ENCODE results near the gene ENAM.
"Not testable (repeated sequence)": the region's sequence is repeated elsewhere in the genome, so short reads cannot be mapped to it uniquely, and the experiment has no call there.

The ENAM gene

DNA sequence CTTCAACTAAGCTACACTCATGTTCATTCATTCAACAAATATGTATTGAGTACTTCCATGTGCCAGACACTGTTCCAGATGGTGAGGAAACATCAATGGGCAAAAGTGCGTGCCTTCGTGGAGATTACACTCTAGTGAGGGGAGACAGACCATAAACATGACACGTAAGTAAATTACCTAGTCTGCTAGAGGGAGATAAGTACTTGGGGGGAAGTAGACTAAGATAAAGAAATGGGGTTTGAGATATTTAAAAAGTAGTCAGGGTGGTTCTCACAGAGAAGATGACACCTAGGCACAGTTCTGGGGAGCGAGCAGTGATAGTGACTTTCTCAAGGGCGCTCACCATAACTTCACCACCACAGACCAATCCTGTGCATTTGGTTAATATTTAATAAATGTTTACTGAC is 26.1 kb downstream of the ENAM start:
- Mint-ChIP-seq H3K4me3 (no peak overlapping the region), H3K27me3 (no peaks in the 10 kb centered on the region), H3K36me3 (no peaks in the 10 kb centered on the region), H3K27ac (no peak overlapping the region), H3K4me1 (no peaks in the 10 kb centered on the region), H3K9me3 (no peaks in the 10 kb centered on the region)

DNA sequence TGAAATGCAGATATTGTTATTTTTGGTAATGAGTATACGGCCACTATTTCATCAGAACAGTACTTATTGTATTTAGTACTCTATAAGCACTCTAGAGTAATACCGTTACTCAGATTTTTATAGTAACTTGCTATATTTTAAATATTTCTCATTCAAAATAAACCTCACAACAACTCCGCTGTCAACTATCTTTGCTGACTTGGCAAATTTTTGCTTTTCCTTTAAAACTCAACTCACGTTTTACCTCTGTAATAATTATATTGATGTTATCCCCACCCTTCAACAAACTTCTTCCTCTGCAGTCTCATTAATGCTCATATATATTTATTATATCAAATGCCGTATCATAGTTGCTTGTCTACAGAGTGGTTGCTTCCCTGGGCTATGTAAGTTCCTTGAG is 28.8 kb downstream of the ENAM start:
- no peak overlapping the region for H3K27ac Mint-ChIP-seq
- H3K27me3 Mint-ChIP-seq = no peaks in the 10 kb centered on the region
- no peaks in the 10 kb centered on the region for H3K9me3 Mint-ChIP-seq
- no peak overlapping the region for H3K4me3 Mint-ChIP-seq
- peaks cover 4% of the 10 kb centered on the region for H3K4me1 Mint-ChIP-seq
- no peaks in the 10 kb centered on the region for H3K36me3 Mint-ChIP-seq

DNA sequence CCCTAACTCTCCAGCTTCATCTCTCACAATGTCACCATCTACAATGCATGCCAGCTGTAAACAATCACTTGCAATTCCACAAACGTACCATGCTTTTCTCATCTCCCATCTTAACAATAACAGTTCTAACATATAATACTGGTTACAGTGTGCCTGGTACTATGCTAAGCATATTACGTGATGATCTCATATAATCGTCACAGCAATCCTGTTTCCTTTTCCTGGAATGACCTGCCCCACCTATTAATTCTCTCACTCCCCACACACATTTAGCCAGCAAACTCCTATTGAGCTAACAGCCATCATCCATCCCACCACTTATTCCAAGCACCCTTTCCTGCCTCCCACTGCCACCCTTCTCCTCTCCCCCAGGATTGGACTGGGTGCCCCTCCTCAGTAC is 29.9 kb downstream of the ENAM start:
- Mint-ChIP-seq H3K4me1 (peaks cover 4% of the 10 kb centered on the region), H3K27ac (no peak overlapping the region), H3K9me3 (no peaks in the 10 kb centered on the region), H3K27me3 (no peaks in the 10 kb centered on the region), H3K4me3 (no peak overlapping the region), H3K36me3 (no peaks in the 10 kb centered on the region)

DNA sequence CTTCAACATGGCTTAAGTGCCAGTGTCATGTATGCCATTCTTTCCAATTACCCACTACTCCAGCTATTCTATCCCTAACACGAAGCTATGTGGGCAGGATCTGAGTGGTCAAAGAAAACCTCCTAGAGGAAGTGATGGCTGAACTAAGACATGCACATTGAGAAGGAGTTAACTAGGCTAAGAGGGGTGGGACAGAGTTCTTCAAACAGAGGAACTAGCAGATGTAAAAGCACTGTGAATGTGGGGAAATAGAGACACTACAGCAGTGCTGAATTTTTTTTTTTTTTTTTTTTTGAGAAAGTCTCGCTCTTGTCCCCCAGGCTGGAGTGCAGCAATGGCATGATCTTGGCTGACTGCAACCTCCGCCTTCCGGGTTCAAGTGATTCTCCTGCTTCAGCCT is 31.6 kb downstream of the ENAM start:
- Mint-ChIP-seq H3K9me3 (no peaks in the 10 kb centered on the region), H3K27ac (no peak overlapping the region), H3K36me3 (no peaks in the 10 kb centered on the region), H3K27me3 (no peaks in the 10 kb centered on the region), H3K4me1 (peaks cover 4% of the 10 kb centered on the region), H3K4me3 (no peak overlapping the region)

DNA sequence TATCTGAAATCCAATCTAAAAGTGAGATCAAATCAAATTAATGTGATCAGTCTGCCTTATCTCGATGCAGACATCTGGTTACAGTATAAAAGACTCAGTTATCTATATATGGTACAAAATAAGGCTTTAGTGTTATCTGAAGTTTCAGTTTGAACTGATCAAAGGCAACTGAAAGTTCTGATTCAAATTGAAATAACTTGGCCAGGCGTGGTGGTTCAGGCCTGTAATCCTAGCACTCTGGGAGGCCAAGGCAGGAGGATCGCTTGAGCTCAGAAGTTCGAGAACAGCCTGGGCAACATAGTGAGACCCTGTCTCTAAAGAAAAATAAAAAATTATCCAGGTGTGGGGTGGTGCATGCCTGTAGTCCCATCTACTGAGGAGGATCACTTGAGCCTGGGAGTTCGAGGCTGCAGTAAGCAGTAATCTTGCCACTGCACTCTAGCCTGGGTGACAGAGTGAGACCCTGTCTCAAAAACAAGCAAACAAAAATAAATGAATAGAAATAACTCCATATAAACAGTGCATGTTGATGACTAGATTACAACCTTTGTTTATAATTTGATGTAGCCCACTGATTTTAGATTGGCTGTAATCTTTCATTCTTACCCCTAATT is 32.9 kb downstream of the ENAM start:
- not testable (repeated sequence) for H3K27ac Mint-ChIP-seq, H3K27me3 Mint-ChIP-seq, H3K4me3 Mint-ChIP-seq, H3K4me1 Mint-ChIP-seq, H3K36me3 Mint-ChIP-seq, H3K9me3 Mint-ChIP-seq

DNA sequence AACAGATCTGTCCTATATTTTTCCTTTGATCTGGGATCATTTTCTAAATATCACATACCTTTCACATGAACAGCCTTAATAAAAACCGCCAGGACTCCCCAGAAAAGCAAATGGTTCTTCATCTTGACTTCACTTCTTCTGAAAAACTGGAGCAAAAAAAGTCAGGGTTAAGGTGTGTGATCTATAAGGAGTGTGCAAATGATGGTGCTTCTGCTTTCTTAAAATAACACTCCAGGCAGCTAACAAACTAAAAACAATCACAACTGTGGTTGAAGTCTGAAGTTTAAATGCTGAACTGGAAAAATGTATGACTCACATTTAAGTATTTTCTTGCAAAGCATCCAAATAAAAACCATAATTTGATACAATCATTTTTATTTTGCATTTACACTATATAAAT is 37.8 kb downstream of the ENAM start, which contains the start of gene JCHAIN:
JCHAIN (minus strand) TSS at position 140 of the 400 bp plus-strand sequence; CDS start at position 122, 18 bp downstream.
- Mint-ChIP-seq H3K27me3 (peaks cover 1% of the 10 kb centered on the region), H3K4me3 (no peak within 1 kb of the TSS), H3K4me1 (no peaks in the 10 kb centered on the region), H3K27ac (no peak within 1 kb of the TSS), H3K36me3 (no peaks in the 10 kb centered on the region), H3K9me3 (no peaks in the 10 kb centered on the region)

DNA sequence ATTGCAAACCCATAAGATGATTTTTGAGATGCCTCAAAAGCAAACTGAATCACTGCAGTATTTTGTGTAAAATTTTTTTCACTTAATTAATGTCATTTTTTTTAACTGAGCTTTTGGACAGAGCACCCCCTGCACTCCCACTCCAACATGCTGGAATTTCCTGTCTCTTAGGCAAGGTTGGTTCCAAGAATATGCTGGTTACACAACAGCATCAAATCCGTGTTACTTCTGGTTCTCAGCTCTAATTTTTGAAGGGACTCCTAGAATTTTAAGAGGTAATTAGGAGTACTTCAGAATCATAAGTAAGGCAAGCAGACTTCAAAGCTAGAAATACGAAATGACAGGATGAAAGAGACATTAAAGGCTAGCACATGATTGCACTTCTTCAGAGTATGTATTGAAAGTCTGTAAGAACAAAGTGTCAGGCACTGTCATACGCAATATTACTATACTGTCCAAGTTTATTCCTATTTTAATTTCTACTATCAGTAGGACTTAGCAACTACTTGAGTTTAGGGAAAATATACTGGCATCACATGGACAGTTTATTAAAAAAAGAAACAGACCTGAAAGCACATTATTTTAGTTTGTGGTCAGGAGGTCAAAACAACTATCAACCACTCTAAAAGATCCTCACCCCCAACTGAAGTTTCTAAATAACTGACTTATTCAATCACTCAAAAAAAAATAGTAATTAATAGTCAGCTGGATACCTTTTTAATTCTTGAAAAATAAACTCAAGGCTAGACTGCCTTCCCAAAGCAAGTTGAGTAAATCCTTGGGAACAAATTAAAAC is 39.4 kb downstream of the ENAM start:
- Mint-ChIP-seq H3K4me1 (no peaks in the 10 kb centered on the region), H3K36me3 (no peaks in the 10 kb centered on the region), H3K27ac (no peak overlapping the region), H3K27me3 (peaks cover 1% of the 10 kb centered on the region), H3K4me3 (no peak overlapping the region), H3K9me3 (no peaks in the 10 kb centered on the region)

DNA sequence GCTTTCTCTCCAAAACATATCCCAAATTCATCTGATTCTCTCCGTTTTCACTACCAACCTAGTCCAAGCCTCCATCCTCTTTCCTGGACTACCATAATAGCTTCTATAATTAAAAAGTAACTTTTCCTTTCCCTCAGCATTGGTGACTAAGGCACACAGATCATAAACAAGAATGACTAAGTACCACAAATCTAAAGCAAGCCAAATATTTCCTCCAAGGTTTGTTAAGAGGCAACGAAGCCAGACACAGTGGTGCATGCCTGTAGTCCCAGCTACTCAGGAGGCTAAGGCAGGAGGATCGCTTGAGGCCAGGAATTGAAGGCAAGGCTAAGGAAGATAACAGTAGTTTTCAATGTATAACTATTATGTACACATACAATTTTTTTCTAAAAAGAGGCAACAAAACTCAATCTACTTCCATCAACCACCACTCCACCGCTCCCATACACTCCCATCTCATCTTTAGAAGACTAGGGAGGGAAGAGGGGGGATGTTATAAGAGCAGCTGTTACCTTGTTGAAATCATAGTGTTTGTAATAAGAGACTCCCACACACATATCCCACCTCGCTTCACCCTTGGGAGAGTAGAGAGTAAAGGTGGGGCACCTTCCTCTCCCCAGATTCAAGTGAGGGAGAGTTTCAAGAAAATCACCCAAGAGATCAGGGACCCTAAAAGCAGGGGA is 41.9 kb downstream of the ENAM start:
- Mint-ChIP-seq H3K9me3 (no peaks in the 10 kb centered on the region), H3K36me3 (no peaks in the 10 kb centered on the region), H3K27me3 (peaks cover 1% of the 10 kb centered on the region), H3K27ac (no peak overlapping the region), H3K4me3 (no peak overlapping the region), H3K4me1 (no peaks in the 10 kb centered on the region)

DNA sequence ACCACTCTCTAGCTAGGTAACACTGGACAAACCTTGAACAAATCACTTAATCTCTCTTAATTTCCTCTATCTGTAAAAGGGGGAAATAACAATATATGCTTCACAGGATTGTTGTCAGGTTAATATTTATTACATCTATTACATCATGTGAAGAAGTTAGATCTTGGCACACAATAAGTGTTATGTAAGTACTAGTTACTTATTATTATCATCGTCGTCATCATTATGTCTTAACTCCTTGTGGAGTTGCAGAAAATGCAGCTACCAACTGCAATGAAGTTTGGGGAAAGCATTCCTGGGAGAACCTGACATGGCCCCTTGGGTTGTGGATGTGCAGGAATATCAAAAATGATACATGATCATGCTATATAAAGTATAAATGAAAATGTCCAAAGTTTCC is 42.5 kb downstream of the ENAM start:
- Mint-ChIP-seq H3K4me3 (no peak overlapping the region), H3K4me1 (no peaks in the 10 kb centered on the region), H3K27ac (no peak overlapping the region)

DNA sequence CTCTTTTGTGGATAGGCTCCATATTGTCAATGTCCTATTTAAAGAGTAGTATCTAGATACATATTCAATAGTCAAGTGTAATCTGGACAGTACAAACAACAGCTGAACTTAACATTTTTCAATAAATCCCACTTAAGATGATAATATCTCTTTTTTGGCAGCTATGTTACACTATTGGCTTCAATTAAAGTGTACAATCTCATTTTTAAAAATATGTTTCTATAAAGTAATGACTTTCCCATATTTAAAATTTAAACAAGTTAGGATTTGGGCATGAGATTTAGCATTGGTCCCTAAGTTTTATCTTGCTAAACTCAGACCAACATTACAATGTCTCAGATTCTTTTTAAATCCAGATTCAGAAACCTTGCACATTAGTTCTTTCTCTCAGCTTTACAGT is 45.6 kb downstream of the ENAM start:
- no peak overlapping the region for H3K27ac Mint-ChIP-seq
- H3K9me3 Mint-ChIP-seq = no peaks in the 10 kb centered on the region
- peaks cover 6% of the 10 kb centered on the region for H3K4me1 Mint-ChIP-seq
- H3K36me3 Mint-ChIP-seq = no peaks in the 10 kb centered on the region
- no peak overlapping the region for H3K4me3 Mint-ChIP-seq
- H3K27me3 Mint-ChIP-seq = peaks cover 1% of the 10 kb centered on the region

More for the DNA sequence above, 42.5 kb downstream of the ENAM start:
- H3K27me3 Mint-ChIP-seq = peaks cover 1% of the 10 kb centered on the region
- H3K36me3 Mint-ChIP-seq = no peaks in the 10 kb centered on the region
- no peaks in the 10 kb centered on the region for H3K9me3 Mint-ChIP-seq

DNA sequence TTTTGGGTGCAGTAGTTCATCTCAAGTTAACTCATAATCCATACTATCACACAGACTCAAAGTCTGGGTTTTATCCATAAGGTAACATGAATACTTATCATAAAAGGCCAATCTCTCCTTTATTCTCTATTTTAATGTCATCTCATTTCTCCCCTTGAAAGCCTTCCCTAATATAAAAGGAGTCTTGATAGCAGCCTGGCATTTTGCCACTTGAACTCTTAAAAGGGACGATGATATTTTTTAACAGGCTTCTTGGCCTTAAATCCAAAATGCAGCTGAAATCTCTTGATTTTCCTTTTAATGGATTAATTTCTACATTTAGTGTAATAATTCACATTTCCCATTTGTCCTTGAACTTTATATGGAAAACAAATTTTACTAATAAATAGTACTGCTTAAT is 46.2 kb downstream of the ENAM start:
- Mint-ChIP-seq H3K4me1 (peaks cover 6% of the 10 kb centered on the region), H3K9me3 (no peaks in the 10 kb centered on the region), H3K27ac (no peak overlapping the region), H3K36me3 (no peaks in the 10 kb centered on the region), H3K4me3 (no peak overlapping the region), H3K27me3 (peaks cover 1% of the 10 kb centered on the region)

DNA sequence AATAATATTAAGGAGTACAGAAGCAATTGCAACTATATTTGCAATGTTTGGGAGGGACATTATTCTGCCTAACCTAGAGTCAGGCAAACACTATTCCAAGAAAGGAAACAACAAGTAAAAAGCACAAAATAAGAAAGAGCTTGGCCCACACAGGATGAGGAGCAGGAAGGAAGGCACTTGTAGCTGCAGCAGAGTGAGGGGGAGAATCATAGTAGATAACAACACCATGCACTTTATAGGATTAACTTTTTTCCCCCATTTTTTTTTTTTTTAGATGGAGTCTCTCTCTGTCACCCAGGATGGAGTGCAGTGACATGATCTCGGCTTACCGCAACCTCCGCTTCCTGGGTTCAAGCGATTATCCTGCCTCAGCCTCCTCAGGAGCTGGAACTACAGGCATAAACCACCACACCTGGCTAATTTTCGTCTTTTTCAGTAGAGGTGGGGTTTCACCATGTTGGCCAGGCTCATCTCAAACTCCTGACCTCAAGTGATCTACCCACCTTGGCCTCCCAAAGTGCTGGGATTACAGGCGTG is 48.1 kb downstream of the ENAM start:
- H3K36me3 Mint-ChIP-seq = no peaks in the 10 kb centered on the region
- H3K27me3 Mint-ChIP-seq = no peaks in the 10 kb centered on the region
- H3K27ac Mint-ChIP-seq = no peak overlapping the region
- no peak overlapping the region for H3K4me3 Mint-ChIP-seq
- H3K9me3 Mint-ChIP-seq = no peaks in the 10 kb centered on the region
- peaks cover 6% of the 10 kb centered on the region for H3K4me1 Mint-ChIP-seq

DNA sequence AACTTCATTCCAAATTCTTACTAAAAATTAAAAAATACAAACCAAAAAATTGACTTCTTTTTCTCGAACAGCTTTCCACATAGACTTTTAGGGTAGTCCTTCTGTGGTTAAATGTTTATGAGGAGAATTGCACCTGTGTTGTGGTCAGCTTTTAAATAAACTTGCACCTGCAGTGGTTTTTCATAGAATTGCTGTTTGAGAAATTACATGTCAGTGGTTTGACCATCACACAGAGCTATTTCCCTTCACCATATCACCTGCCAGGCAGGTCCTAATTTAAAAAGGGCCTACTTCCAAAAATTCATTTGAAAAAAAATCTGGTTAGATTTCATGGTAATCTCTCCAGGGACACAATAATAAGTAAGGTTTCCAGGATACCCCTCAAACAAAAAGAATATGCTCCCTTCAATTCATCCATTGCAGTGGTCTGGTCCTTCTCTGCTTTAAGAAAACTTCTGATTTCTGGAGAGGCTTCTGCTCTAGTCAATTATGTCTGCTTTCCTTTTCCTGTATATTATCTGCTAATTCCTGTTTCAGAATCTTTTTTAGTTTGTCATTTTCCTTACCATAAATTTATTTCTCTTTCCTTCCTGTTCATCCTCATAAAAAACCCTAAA is 49.9 kb downstream of the ENAM start:
- H3K36me3 Mint-ChIP-seq = no peaks in the 10 kb centered on the region
- no peaks in the 10 kb centered on the region for H3K9me3 Mint-ChIP-seq
- H3K27ac Mint-ChIP-seq = no peak overlapping the region
- peaks cover 6% of the 10 kb centered on the region for H3K4me1 Mint-ChIP-seq
- no peaks in the 10 kb centered on the region for H3K27me3 Mint-ChIP-seq
- no peak overlapping the region for H3K4me3 Mint-ChIP-seq

DNA sequence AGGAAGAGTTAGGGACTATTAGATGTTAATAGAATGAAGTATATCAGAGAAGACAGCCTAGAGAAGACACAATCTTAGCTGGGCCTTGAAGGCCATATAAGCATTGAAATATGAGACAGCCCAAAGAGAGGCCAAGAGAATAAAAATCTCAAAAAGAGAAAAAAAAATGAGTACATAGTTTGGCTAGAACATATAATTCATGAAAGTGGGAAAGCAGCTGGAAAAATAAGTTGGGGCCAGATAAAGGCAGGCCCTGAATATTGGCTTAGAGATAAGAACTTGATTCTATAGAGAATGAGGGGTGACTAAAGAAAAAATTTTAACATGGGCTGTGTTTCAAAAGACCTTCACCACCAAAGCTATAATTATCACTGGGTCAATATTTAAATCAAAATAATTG is 52.4 kb downstream of the ENAM start:
- Mint-ChIP-seq H3K9me3 (no peaks in the 10 kb centered on the region), H3K27me3 (no peaks in the 10 kb centered on the region), H3K4me3 (no peak overlapping the region), H3K4me1 (peaks cover 6% of the 10 kb centered on the region), H3K36me3 (no peaks in the 10 kb centered on the region), H3K27ac (no peak overlapping the region)

DNA sequence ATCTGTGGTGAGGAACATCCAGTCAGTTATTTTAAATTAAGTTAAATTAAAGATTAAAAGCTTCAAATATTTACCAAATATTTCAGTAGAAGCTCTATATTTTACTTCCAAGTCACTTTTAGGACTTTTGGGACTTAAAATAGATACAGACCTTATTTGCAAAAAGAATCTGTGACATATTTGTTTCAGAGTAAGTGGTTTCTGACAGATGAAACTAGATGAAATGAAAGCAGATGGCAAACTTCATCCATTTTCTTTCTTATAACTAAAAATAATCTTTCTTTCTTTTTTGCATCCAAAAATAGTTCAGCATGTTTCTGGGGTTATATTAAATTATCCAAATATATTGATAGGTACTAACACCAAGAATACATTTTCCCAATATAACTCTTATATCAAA is 53.2 kb downstream of the ENAM start:
- H3K27ac Mint-ChIP-seq = no peak overlapping the region
- H3K4me1 Mint-ChIP-seq = peaks cover 6% of the 10 kb centered on the region
- no peaks in the 10 kb centered on the region for H3K27me3 Mint-ChIP-seq
- no peaks in the 10 kb centered on the region for H3K36me3 Mint-ChIP-seq
- no peak overlapping the region for H3K4me3 Mint-ChIP-seq
- H3K9me3 Mint-ChIP-seq = no peaks in the 10 kb centered on the region

DNA sequence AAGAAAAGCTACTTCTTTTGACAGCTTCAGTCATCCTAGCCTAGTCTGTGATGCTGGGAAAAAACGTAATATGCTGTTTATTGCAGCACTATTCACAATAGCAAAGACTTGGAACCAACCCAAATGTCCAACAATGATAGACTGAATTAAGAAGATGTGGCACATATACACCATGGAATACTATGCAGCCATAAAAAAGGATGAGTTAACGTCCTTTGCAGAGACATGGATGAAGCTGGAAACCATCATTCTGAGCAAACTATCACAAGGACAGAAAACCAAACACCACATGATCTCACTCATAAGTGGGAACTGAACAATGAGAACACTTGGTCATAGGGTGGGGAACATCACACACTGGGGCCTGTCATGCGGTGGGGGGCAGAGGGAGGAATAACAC is 53.6 kb downstream of the ENAM start:
- not testable (repeated sequence) for H3K27ac Mint-ChIP-seq, H3K4me1 Mint-ChIP-seq, H3K4me3 Mint-ChIP-seq, H3K36me3 Mint-ChIP-seq, H3K9me3 Mint-ChIP-seq, H3K27me3 Mint-ChIP-seq
